HFFc6 (cell line): ENCODE results near the gene ZNF146. TPM values are rescaled to one million over a fixed set of nuclear protein-coding genes. Genes with fewer than 3 reads are reported as not detected.

Experiments used
- DNase-seq: peaks from one replicate; pipeline ENCODE4 v3.0.0-alpha.2; 2018
- H3K27ac Mint-ChIP-seq: 2 replicates; pipeline ENCODE4 v1.8.0; 2020; ENCODE audit warnings: mild to moderate bottlenecking, mixed read lengths
- H3K27me3 Mint-ChIP-seq: 2 replicates; pipeline ENCODE4 v1.8.0; 2021; ENCODE audit warnings: mild to moderate bottlenecking, moderate library complexity, mixed read lengths; ENCODE audit not compliant: insufficient read depth
- H3K36me3 Mint-ChIP-seq: 2 replicates; pipeline ENCODE4 v1.8.0; 2021; ENCODE audit warnings: low read depth, mixed read lengths
- H3K4me1 Mint-ChIP-seq: 2 replicates; pipeline ENCODE4 v1.8.0; 2020; ENCODE audit warnings: low read depth, mixed read lengths
- H3K4me3 Mint-ChIP-seq: 2 replicates; pipeline ENCODE4 v1.8.0; 2020; ENCODE audit warnings: mild to moderate bottlenecking, moderate library complexity, mixed read lengths
- H3K9me3 Mint-ChIP-seq: 2 replicates; pipeline ENCODE4 v1.8.0; 2020; ENCODE audit warnings: mild to moderate bottlenecking, mixed read lengths
- CTCF ChIP-seq: fragments of 200-600 bp; sonication (generic); IDR thresholded peaks from 2 replicates; pipeline ENCODE4 v1.5.0; 2021; ENCODE audit warnings: antibody characterized with exemption, mild to moderate bottlenecking
- total RNA-seq, 6 experiments: library from RNA; stranded (reverse); fragmentation: NEBNext Ultra II Directional; extraction: Animal tissue kit (Norgen Biotek cat#: 25700); gene quantifications; 2 replicates in 1 of 6; 3 replicates in 5 of 6; pipeline ENCODE4 v1.2.3, GENCODE V29; 2021

The ZNF146 gene
- total RNA-seq, 6 experiments from 2014 or later: 49.7 to 58.2 (median 56.6) TPM

DNA sequence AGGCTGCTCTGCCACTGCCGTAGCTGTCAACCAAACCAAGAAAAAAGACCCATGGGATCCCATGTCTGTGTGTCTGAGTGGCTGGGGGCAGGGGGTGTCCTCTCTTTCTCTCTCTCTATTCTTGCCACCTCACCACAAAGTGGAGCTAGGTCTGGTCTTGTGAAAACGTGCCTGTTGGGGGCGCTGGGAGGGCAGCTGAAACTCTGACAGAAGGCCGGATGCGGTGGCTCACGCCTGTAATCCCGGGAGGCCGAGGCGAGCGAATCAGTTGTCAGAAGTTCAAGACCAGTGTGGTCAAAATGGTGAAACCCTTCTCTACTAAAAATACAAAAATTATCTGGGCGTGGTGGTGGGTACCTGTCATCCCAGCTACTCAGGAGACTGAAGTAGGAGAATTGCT is 29.2 kb downstream of the ZNF146 start:
- Mint-ChIP-seq H3K36me3 (peaks cover 40% of the 10 kb centered on the region), H3K4me1 (no peaks in the 10 kb centered on the region), H3K9me3 (peaks cover 44% of the 10 kb centered on the region), H3K4me3 (no peak overlapping the region), H3K27me3 (peaks cover 7% of the 10 kb centered on the region), H3K27ac (no peak overlapping the region)
- no peak for DNase-seq
- no peak for TF ChIP-seq CTCF

GRCh38 chr19:36245210-36246005 is 30.5 kb downstream of the ZNF146 start:
- no peaks in the 10 kb centered on the region for H3K4me1 Mint-ChIP-seq
- no peak for DNase-seq
- no peak overlapping the region for H3K4me3 Mint-ChIP-seq
- H3K36me3 Mint-ChIP-seq: peaks cover 26% of the 10 kb centered on the region
- no peak overlapping the region for H3K27ac Mint-ChIP-seq
- TF ChIP-seq CTCF: no peak
- peaks cover 31% of the 10 kb centered on the region for H3K9me3 Mint-ChIP-seq
- H3K27me3 Mint-ChIP-seq: peaks cover 7% of the 10 kb centered on the region

DNA sequence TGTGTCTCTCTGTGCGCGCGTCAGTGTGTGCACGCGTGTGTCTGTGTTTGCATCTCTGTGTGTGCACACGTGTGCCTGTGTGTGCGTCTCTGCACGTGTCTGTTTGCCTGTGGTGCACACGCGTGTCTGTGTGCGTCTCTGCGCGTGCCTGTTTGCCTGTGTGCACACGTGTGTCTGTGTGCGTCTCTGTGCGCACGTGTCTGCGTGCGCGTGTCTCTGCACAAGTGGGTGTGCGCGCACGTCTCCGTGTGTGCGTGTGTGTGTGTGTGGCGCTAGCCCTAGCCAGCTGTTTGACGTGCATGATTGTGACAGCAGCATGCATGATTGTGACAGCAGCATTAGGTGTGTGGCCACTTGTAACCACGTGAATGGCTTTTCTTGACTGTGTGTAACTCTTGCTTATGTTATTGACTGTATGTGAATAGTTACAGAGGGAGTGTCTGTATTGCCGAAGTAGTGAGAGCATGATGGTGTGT is 31.1 kb downstream of the ZNF146 start:
- H3K36me3 Mint-ChIP-seq: peaks cover 20% of the 10 kb centered on the region
- H3K27ac Mint-ChIP-seq: no peak overlapping the region
- H3K4me1 Mint-ChIP-seq: no peaks in the 10 kb centered on the region
- no peak overlapping the region for H3K4me3 Mint-ChIP-seq
- TF ChIP-seq CTCF: no peak
- no peak for DNase-seq
- H3K27me3 Mint-ChIP-seq: peaks cover 7% of the 10 kb centered on the region
- H3K9me3 Mint-ChIP-seq: peaks cover 30% of the 10 kb centered on the region

GRCh38 chr19:36252047-36252446 is 37.1 kb downstream of the ZNF146 start:
- no peak for TF ChIP-seq CTCF
- DNase-seq: no peak
- Mint-ChIP-seq H3K9me3 (peaks cover 13% of the 10 kb centered on the region), H3K4me1 (no peaks in the 10 kb centered on the region), H3K27me3 (peaks cover 2% of the 10 kb centered on the region), H3K4me3 (no peak overlapping the region), H3K36me3 (peaks cover 11% of the 10 kb centered on the region), H3K27ac (no peak overlapping the region)

DNA sequence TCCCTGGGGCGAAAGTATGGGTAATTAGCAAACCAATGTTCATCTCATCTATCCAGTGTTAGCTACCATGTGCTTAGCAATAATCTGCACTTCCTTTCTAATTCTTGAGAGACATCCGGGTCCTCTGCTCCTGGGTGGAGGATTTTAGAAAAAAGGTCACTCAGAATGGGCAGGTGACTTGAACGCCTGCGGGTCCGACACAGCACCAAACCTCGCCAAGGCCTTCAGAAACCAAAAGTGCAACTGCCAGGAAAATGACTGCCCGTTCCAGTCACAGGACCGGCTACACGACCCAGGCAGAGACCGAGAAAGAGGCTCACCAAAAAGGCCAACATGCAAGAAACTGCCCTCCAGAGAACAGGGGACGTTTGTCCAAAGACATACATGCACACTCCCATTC is 39.9 kb downstream of the ZNF146 start:
- Mint-ChIP-seq H3K27ac (no peak overlapping the region), H3K27me3 (peaks cover 4% of the 10 kb centered on the region), H3K9me3 (peaks cover 23% of the 10 kb centered on the region), H3K4me3 (no peak overlapping the region), H3K36me3 (peaks cover 11% of the 10 kb centered on the region), H3K4me1 (no peaks in the 10 kb centered on the region)
- TF ChIP-seq CTCF: no peak
- DNase-seq: no peak
